ENCODE results near the gene HOXD8.

HOXD8 gene

GRCh38 chr2:176105730-176106580 is 23.6 kb upstream of the HOXD8 start:
- Histone ChIP-seq H3K4me3 (ENCODE audit: low read depth, low read length) (peak overlapping the region; percentile 74), H3K9me3 (ENCODE audit: control insufficient read depth, insufficient read depth, low read depth, low read length) (no peaks in the 10 kb centered on the region), H3K36me3 (ENCODE audit: control insufficient read depth in 2 of 2, insufficient read depth in 1 of 2, low read length in 2 of 2) (peaks cover 7 to 22% of the 10 kb centered on the region in 2 experiments), H3K27ac (ENCODE audit: extremely low read depth, low read depth, low read length) (peak overlapping the region; percentile 100), H3K4me1 (ENCODE audit: control insufficient read depth, insufficient read depth, low read length) (peaks cover 6% of the 10 kb centered on the region)
- CTCF ChIA-PET, result interaction anchor here (0.7 to 1.3 kb wide), 5 partner anchors 8 to 38 kb away, joined by 3 to 7 read pairs (median 5); no protein-coding TSS in a partner anchor
- POLR2A ChIA-PET, result interaction anchor here (0.6 to 4.2 kb wide), 8 partner anchors 11 to 478 kb away, joined by 3 to 75 read pairs (median 4); partner anchors contain the start of gene HOXD13
- peak; percentile 52; the same call in 1 of the 2 replicates for TF ChIP-seq ZNF391 (tag by site-specific recombination; IDR thresholded peaks at IDR 0.05; ENCODE audit: borderline replicate concordance, low read depth)
- TF ChIP-seq SP7 (tag by site-specific recombination; IDR thresholded peaks at IDR 0.05), result 0 out of 2 replicates have a peak, but pooled peaks have one; percentile 34
- TF ChIP-seq, protein P1, sequence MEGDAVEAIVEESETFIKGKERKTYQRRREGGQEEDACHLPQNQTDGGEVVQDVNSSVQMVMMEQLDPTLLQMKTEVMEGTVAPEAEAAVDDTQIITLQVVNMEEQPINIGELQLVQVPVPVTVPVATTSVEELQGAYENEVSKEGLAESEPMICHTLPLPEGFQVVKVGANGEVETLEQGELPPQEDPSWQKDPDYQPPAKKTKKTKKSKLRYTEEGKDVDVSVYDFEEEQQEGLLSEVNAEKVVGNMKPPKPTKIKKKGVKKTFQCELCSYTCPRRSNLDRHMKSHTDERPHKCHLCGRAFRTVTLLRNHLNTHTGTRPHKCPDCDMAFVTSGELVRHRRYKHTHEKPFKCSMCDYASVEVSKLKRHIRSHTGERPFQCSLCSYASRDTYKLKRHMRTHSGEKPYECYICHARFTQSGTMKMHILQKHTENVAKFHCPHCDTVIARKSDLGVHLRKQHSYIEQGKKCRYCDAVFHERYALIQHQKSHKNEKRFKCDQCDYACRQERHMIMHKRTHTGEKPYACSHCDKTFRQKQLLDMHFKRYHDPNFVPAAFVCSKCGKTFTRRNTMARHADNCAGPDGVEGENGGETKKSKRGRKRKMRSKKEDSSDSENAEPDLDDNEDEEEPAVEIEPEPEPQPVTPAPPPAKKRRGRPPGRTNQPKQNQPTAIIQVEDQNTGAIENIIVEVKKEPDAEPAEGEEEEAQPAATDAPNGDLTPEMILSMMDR (tag by site-specific recombination; IDR thresholded peaks at IDR 0.05), result peak; percentile 39; the same call in 1 of the 2 replicates
- TF ChIP-seq ZXDB (tag by site-specific recombination; IDR thresholded peaks at IDR 0.05), result 0 out of 2 replicates have a peak, but pooled peaks have one; percentile 26
- no peak for TF ChIP-seq ZSCAN30 (tag by site-specific recombination; IDR thresholded peaks at IDR 0.05)
- TF ChIP-seq ZBTB48 (tag by site-specific recombination; IDR thresholded peaks at IDR 0.05), result peak; percentile 48
- TF ChIP-seq, protein P2, sequence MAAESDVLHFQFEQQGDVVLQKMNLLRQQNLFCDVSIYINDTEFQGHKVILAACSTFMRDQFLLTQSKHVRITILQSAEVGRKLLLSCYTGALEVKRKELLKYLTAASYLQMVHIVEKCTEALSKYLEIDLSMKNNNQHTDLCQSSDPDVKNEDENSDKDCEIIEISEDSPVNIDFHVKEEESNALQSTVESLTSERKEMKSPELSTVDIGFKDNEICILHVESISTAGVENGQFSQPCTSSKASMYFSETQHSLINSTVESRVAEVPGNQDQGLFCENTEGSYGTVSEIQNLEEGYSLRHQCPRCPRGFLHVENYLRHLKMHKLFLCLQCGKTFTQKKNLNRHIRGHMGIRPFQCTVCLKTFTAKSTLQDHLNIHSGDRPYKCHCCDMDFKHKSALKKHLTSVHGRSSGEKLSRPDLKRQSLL (tag by site-specific recombination; IDR thresholded peaks at IDR 0.05), result peak; percentile 29; the same call in 1 of the 2 replicates
- TF ChIP-seq ZNF561 (tag by site-specific recombination; IDR thresholded peaks at IDR 0.05; ENCODE audit: borderline replicate concordance), result no peak
- TF ChIP-seq, protein P3, sequence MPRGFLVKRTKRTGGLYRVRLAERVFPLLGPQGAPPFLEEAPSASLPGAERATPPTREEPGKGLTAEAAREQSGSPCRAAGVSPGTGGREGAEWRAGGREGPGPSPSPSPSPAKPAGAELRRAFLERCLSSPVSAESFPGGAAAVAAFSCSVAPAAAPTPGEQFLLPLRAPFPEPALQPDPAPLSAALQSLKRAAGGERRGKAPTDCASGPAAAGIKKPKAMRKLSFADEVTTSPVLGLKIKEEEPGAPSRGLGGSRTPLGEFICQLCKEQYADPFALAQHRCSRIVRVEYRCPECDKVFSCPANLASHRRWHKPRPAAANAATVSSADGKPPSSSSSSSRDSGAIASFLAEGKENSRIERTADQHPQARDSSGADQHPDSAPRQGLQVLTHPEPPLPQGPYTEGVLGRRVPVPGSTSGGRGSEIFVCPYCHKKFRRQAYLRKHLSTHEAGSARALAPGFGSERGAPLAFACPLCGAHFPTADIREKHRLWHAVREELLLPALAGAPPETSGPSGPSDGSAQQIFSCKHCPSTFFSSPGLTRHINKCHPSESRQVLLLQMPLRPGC (tag by site-specific recombination; IDR thresholded peaks at IDR 0.05), result 0 out of 2 replicates have a peak, but pooled peaks have one; percentile 10
- TF ChIP-seq ZNF514 (tag by site-specific recombination; IDR thresholded peaks at IDR 0.05), result no peak
- peak; percentile 5; the same call in 1 of the 2 replicates for TF ChIP-seq GLIS1 (tag by site-specific recombination; IDR thresholded peaks at IDR 0.05)
- TF ChIP-seq ZEB2 (tag by site-specific recombination; IDR thresholded peaks at IDR 0.05), result no peak
- TF ChIP-seq ZNF174 (tag by site-specific recombination; IDR thresholded peaks at IDR 0.05), result no peak
- TF ChIP-seq ZBTB7A (tag by site-specific recombination; IDR thresholded peaks at IDR 0.05; ENCODE audit: low read depth), result 0 out of 2 replicates have a peak, but pooled peaks have one; percentile 37
- TF ChIP-seq HIC1 (tag by site-specific recombination; IDR thresholded peaks at IDR 0.05), result peak; percentile 66; the same call in 1 of the 2 replicates
- TF ChIP-seq ZBTB10 (tag by site-specific recombination; IDR thresholded peaks at IDR 0.05), result peak; percentile 34
- no peak for TF ChIP-seq GFI1B (tag by site-specific recombination; IDR thresholded peaks at IDR 0.05)
- no peak for TF ChIP-seq FEZF1 (tag by site-specific recombination; IDR thresholded peaks at IDR 0.05)
- TF ChIP-seq GLI2 (tag by site-specific recombination; IDR thresholded peaks at IDR 0.05; ENCODE audit: borderline replicate concordance, low read depth), result no peak
- TF ChIP-seq ZNF555 (tag by site-specific recombination; conservative IDR thresholded peaks at IDR 0.05), result no peak
- no peak for TF ChIP-seq BCL11B (tag by site-specific recombination; IDR thresholded peaks at IDR 0.05; ENCODE audit: low read depth)
- no peak for TF ChIP-seq ATF2 (tag by site-specific recombination; IDR thresholded peaks at IDR 0.05; ENCODE audit: low read depth)
- TF ChIP-seq SALL2 (tag by site-specific recombination; IDR thresholded peaks at IDR 0.05; ENCODE audit: borderline replicate concordance), result 0 out of 2 replicates have a peak, but pooled peaks have one; percentile 40
- no peak for TF ChIP-seq ZNF747 (tag by site-specific recombination; IDR thresholded peaks at IDR 0.05)
- TF ChIP-seq ZNF19 (tag by site-specific recombination; IDR thresholded peaks at IDR 0.05; ENCODE audit: low read depth), result no peak
